ENCODE measurements around the gene EXOC3. TPM values are rescaled to one million over a fixed set of nuclear protein-coding genes. Genes with fewer than 3 reads are reported as not detected.
"Not testable (repeated sequence)": the region's sequence is repeated elsewhere in the genome, so short reads cannot be mapped to it uniquely, and the experiment has no call there.

EXOC3 gene
- total and polyA plus RNA-seq, 12 donors = 29.0 to 44.7 (median 40.0) TPM

DNA sequence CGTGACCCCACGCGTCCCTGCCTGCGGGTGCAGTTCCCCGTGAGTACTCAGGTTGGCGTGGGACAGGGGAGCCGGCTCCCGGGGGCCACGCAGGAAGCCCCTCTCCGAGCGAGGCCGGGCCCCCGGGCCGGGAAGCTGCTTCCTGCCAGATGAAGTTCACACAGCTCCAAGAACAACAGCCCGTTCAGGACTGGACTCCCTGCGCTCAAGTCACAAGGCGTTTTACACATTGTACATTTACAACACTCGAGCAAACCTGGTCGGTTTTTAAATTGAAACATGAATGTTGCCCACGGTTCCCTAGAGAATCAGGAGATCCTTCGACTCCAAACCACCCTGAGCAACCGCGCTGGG, 58.8 kb downstream of the EXOC3 start:
- DNase-seq (no peak), ATAC-seq (peak in 1 of 8 donors; percentile 36)
- Histone ChIP-seq H3K4me3 (peak overlapping the region in 4 of 10 donors; percentile 10 to 33 (median 22)), H3K4me1 (no peaks in the 10 kb centered on the region), H3K27ac (peak overlapping the region in 2 of 10 donors; percentile 28 to 39), H3K27me3 (peaks cover 0 to 85% (median 60%) of the 10 kb centered on the region in 7 donors), H3K9me3 (no peaks in the 10 kb centered on the region), H3K36me3 (no peaks in the 10 kb centered on the region)
- no peak for TF ChIP-seq CTCF (IDR thresholded peaks at IDR 0.05)
- WGBS, 2 donors = 45 to 57% methylated on average over 23 of the region's 23 CpGs
- intact Hi-C loops (cut with DNase I) = no loop called here

DNA sequence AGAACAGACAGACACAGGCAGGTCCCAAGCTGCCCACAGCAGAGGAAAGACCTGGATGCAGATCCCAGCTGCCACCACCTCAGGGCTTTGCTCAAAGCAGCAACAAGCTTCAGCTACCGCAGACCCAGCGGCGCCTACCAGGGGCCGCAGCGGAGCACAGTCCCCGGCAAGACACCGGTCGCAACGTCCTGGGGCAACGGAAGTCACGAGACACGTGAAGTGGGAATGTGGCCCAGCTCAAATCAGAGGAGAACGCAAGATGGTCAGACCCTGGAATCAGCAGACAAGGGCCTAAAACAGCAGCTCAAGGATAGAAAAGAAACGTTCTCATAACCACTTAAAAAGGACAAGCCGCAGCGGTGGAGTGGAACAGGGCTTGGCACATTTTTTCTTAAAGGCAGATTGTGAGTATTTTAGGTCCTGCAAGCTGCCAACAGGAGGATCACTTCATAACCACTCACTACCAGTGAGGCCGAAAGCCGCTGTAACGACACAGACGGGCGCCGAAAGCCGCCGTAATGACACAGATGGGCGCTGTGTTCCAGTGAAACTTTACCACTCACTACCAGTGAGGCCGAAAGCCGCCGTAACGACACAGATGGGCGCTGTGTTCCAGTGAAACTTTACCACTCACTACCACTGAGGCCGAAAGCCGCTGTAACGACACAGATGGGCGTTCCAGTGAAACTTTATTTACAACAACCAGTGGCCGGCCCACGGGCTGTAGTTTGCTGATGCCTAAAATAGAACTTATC, 59.5 kb downstream of the EXOC3 start:
- intact Hi-C loops (cut with DNase I) = no loop called here
- 67 to 80% methylated on average over 36 of the region's 36 CpGs for WGBS, 2 donors
- Histone ChIP-seq H3K27ac (peak overlapping the region in 2 of 10 donors; percentile 28 to 39), H3K4me1 (no peaks in the 10 kb centered on the region), H3K4me3 (peak overlapping the region in 3 of 10 donors; percentile 10 to 33 (median 28)), H3K27me3 (peaks cover 0 to 78% (median 57%) of the 10 kb centered on the region in 7 donors), H3K9me3 (no peaks in the 10 kb centered on the region), H3K36me3 (no peaks in the 10 kb centered on the region)
- no peak for DNase-seq
- peak in 2 of 8 donors; percentile 44 to 52 for ATAC-seq
- TF ChIP-seq CTCF (IDR thresholded peaks at IDR 0.05) = no peak

GRCh38 chr5:504326-505154, 61.6 kb downstream of the EXOC3 start:
- Histone ChIP-seq H3K36me3 (no peaks in the 10 kb centered on the region), H3K27me3 (peaks cover 0 to 57% (median 47%) of the 10 kb centered on the region in 7 donors), H3K27ac (no peak overlapping the region), H3K9me3 (no peaks in the 10 kb centered on the region), H3K4me1 (no peaks in the 10 kb centered on the region), H3K4me3 (no peak overlapping the region)
- intact Hi-C loops (cut with DNase I) = no loop called here
- no peak for TF ChIP-seq CTCF (IDR thresholded peaks at IDR 0.05)
- WGBS, 2 donors = 64 to 70% methylated on average over 33 of the region's 33 CpGs
- ATAC-seq = peak in 1 of 8 donors; percentile 39
- no peak for DNase-seq

DNA sequence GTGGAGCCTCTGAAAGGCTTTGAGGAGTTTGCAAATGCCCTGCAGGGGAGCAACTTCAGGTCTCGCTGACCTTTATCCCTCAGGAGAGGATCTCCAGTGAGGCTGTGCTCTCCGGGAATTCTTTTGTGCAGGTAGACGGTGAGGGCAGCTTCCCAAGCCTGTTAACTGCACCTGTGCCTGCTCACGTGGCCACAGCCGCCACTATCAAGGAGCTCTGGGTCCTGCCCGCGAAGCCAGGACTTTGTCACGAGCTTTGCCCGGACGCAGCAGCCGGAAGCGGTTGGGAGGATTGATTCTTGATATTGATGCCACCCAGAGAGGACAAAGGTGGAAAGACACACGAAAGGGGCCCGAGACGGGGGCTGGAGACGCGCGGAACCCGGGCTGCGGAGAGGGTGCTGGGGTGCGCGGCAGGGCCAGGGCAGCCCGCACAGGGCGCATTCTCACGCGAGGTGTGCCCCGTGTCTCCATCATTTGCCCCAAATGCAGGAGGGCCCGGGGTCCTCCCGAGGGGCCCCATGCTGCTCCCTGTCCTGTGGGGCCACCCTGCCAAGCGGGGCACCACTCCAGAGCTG, 63.1 kb downstream of the EXOC3 start:
- no peak for DNase-seq
- H3K4me3 ChIP-seq = no peak overlapping the region
- TF ChIP-seq CTCF (IDR thresholded peaks at IDR 0.05) = no peak
- no peak overlapping the region for H3K27ac ChIP-seq
- H3K4me1 ChIP-seq = no peaks in the 10 kb centered on the region
- no peaks in the 10 kb centered on the region for H3K9me3 ChIP-seq
- intact Hi-C loops (cut with DNase I) = no loop called here
- WGBS, 2 donors = 74 to 79% methylated on average over 30 of the region's 30 CpGs
- H3K36me3 ChIP-seq = no peaks in the 10 kb centered on the region
- H3K27me3 ChIP-seq = peaks cover 0 to 61% (median 38%) of the 10 kb centered on the region in 7 donors
- no peak for ATAC-seq

- 97 to 98% methylated on average over 42 of the region's 42 CpGs for WGBS, 2 donors
- intact Hi-C loops (cut with DNase I) = not testable (repeated sequence)
- H3K27me3 ChIP-seq = peaks cover 0 to 53% (median 28%) of the 10 kb centered on the region in 7 donors
Measured at GRCh38 chr5:507986-508575, 65.1 kb downstream of the EXOC3 start.

More at GRCh38 chr5:507986-508575, 65.1 kb downstream of the EXOC3 start:
- not testable (repeated sequence) for H3K27ac ChIP-seq, DNase-seq, H3K9me3 ChIP-seq, H3K4me1 ChIP-seq, H3K36me3 ChIP-seq, ATAC-seq, H3K4me3 ChIP-seq

All from heart right ventricle (tissue), 16 donors.